Uterus (tissue), 4 donors: Measurements from ENCODE around the gene HIC1. TPM values are rescaled to one million over a fixed set of nuclear protein-coding genes. Genes with fewer than 3 reads are reported as not detected.

Experiments
- DNase-seq, 2 donors: peaks; one replicate each; pipeline ENCODE4 v3.0.0-alpha.2; 2019 to 2020
- H3K27ac ChIP-seq, 2 donors: fragments of 200-600 bp; sonication (generic); 1 replicate in 1 of 2; 2 replicates in 1 of 2; pipeline ENCODE4 v1.5.1; 2016 to 2018
- H3K27me3 ChIP-seq, 2 donors: fragments of 200-600 bp; sonication (generic); one replicate each; pipeline ENCODE4 v1.5.1; 2018 to 2019; ENCODE audit warnings: control low read depth in 1 of 2
- H3K36me3 ChIP-seq, 2 donors: fragments of 200-600 bp; sonication (generic); one replicate each; pipeline ENCODE4 v1.5.1; 2019; ENCODE audit warnings: control low read depth in 1 of 2
- H3K4me1 ChIP-seq, 2 donors: fragments of 200-600 bp; sonication (generic); one replicate each; pipeline ENCODE4 v1.5.1; 2018 to 2019; ENCODE audit warnings: control low read depth in 1 of 2
- H3K4me3 ChIP-seq, 2 donors: fragments of 200-600 bp; sonication (generic); 1 replicate in 1 of 2; 2 replicates in 1 of 2; pipeline ENCODE4 v1.5.1; 2018 to 2019; ENCODE audit warnings: mild to moderate bottlenecking in 1 of 2
- H3K9me3 ChIP-seq, 2 donors: fragments of 200-600 bp; sonication (generic); one replicate each; pipeline ENCODE4 v1.5.1; 2019; ENCODE audit warnings: control low read depth in 1 of 2
- CTCF ChIP-seq, 4 experiments: fragments of 200-600 bp in 2 of 4; fragments of 450-650 bp in 2 of 4; sonication (generic) in 2 of 4; IDR thresholded peaks; one replicate each; pipeline ENCODE4 v1.5.1; 2016 to 2019; ENCODE audit warnings: antibody characterized with exemption in 4 of 4, mild to moderate bottlenecking in 2 of 4, moderate library complexity in 1 of 4
- POLR2A ChIP-seq, 2 donors: fragments of 450-650 bp; IDR thresholded peaks; one replicate each; pipeline ENCODE4 v1.6.1; 2016; ENCODE audit warnings: antibody characterized with exemption in 2 of 2, mild to moderate bottlenecking in 1 of 2, moderate library complexity in 1 of 2
- intact Hi-C: fragments of 100-400 bp; cut with DNase I; formaldehyde crosslinking; loops from one replicate; pipeline ENCODE4 v1.15.1; 2023; ENCODE audit warnings: low total_unique reads
- total RNA-seq, 4 donors: library from RNA; depleted of rRNA in 3 of 4; stranded (reverse); fragments of >200 nt in 3 of 4; gene quantifications; one replicate each; pipeline versions ENCODE4 v1.1.0 to v1.2.4, GENCODE V29; 2014 to 2023
- donor health status: DM: yes; HTN: yes; CAD: no.

Gene HIC1
- total RNA-seq, 4 donors from 2014 or later = 21.8 to 86.9 (median 54.2) TPM

- Histone ChIP-seq H3K27me3 (no peaks in the 10 kb centered on the region), H3K4me3 (peak overlapping the region in 1 of 2 donors; percentile 90), H3K36me3 (no peaks in the 10 kb centered on the region), H3K27ac (peak overlapping the region; percentile 94 to 99), H3K9me3 (no peaks in the 10 kb centered on the region), H3K4me1 (peaks cover 3 to 50% of the 10 kb centered on the region in 2 donors)
- DNase-seq = peak; percentile 75 to 84
- peak; percentile 53 to 79 (median 62) for TF ChIP-seq CTCF (IDR thresholded peaks at IDR 0.05)
- TF ChIP-seq POLR2A (IDR thresholded peaks at IDR 0.05) = no peak
- intact Hi-C loops = loop anchor here (10.0 kb wide), 1 partner anchor 116 kb away; no protein-coding TSS in a partner anchor
These were observed 4.0 kb downstream of the HIC1 start for GRCh38 chr17:2058586-2059546.

- no peaks in the 10 kb centered on the region for H3K36me3 ChIP-seq
- intact Hi-C loops = loop anchor here (10.0 kb wide), 1 partner anchor 115 kb away; no protein-coding TSS in a partner anchor
- peaks cover 3 to 55% of the 10 kb centered on the region in 2 donors for H3K4me1 ChIP-seq
- no peaks in the 10 kb centered on the region for H3K27me3 ChIP-seq
- TF ChIP-seq CTCF (IDR thresholded peaks at IDR 0.05) = no peak
- no peak for TF ChIP-seq POLR2A (IDR thresholded peaks at IDR 0.05)
- H3K9me3 ChIP-seq = no peaks in the 10 kb centered on the region
- peak overlapping the region; percentile 94 to 99 for H3K27ac ChIP-seq
- no peak overlapping the region for H3K4me3 ChIP-seq
- no peak for DNase-seq
These were observed 4.9 kb downstream of the HIC1 start for GRCh38 chr17:2059547-2060384.

DNA sequence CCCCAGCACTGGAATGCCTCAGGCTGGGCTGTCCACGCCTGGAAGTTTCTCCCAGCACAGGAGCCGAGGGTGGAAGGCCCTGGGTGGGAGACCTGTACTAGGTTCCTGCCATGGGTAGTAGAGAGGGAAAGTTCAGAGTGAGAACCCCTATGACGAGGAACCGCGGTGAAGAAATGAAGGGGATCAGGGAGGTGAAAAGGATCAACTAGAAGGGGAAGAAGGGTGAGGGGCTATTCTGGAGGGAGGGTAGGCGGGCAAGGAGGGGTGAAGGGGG lies 5.4 kb downstream of the HIC1 start:
- TF ChIP-seq POLR2A (IDR thresholded peaks at IDR 0.05) = no peak
- Histone ChIP-seq H3K9me3 (no peaks in the 10 kb centered on the region), H3K27ac (peak overlapping the region; percentile 94 to 99), H3K4me3 (no peak overlapping the region), H3K4me1 (peaks cover 3 to 60% of the 10 kb centered on the region in 2 donors), H3K36me3 (no peaks in the 10 kb centered on the region), H3K27me3 (no peaks in the 10 kb centered on the region)
- intact Hi-C loops = no loop called here
- DNase-seq = no peak

DNA sequence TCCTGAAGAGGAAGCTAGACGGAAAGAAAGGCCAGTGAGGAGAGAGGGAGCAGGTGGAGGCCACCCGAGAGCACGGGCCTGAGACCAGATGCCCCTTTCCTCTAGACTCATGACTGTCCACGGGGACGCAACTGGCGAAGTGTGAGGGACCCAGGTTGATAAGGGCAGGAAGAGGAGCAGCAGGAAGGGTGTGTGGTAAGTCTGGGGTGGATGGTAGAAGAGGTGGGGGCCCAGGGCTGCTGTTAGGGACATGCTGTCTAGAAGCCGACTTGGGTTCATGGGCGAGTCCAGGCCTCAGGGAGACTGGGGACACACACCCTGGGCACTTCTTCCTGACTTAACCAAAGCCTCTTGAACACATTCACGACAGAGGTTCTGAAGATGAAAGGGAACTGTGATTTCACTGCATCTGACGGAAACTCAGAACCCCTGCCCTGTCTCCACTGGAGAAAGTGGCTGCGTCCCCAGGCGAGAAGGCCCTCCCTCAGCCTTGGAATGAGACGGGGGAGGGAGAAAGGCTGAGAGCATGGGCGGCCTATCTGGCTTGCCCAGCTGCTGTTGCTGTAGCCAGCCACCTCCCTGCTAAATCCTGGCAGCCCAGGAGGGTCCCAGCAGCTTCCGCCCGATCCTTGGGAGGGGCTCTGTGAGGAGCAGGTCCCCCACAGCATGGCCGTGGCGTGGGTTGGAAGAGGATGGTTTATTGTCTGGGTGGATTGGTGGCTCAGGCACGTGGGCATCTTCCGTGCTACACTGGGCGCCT lies 6.0 kb downstream of the HIC1 start:
- H3K9me3 ChIP-seq = no peaks in the 10 kb centered on the region
- H3K27me3 ChIP-seq = no peaks in the 10 kb centered on the region
- DNase-seq = peak; percentile 66 to 69
- H3K27ac ChIP-seq = peak overlapping the region; percentile 94 to 99
- no peaks in the 10 kb centered on the region for H3K36me3 ChIP-seq
- no peak overlapping the region for H3K4me3 ChIP-seq
- no peak for TF ChIP-seq POLR2A (IDR thresholded peaks at IDR 0.05)
- no peak for TF ChIP-seq CTCF (IDR thresholded peaks at IDR 0.05)
- H3K4me1 ChIP-seq = peaks cover 3 to 63% of the 10 kb centered on the region in 2 donors
- intact Hi-C loops = no loop called here

DNA sequence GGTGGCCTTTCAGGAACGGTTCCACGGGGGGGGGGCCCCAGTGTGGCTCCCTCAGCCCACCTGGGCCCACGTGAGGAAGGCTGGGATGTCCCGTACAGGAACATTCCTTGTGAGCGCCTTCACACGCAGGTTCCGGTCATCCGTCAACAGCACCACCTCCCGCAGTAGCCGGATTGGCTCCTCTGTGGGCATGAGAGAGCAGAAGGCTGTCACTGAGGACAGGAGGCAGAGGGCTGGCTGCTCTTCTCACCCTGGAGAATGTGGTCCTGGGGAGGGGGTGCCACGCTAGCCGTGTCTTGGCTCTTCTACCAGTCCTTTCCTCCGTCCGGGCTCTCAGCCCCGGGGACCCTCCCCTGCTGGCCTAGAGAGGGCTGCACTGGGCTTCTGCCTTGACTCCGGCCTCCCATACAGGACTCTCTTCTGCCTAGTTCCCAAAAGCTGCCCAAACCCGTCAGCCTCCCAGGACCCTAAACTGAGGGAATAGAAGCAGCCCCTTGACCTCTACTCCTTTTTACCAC lies 6.6 kb downstream of the HIC1 start:
- H3K27ac ChIP-seq = peak overlapping the region; percentile 94 to 99
- H3K27me3 ChIP-seq = no peaks in the 10 kb centered on the region
- no peak overlapping the region for H3K4me3 ChIP-seq
- intact Hi-C loops = no loop called here
- DNase-seq = peak in 1 of 2 donors; percentile 55
- TF ChIP-seq POLR2A (IDR thresholded peaks at IDR 0.05) = no peak
- no peak for TF ChIP-seq CTCF (IDR thresholded peaks at IDR 0.05)
- H3K36me3 ChIP-seq = no peaks in the 10 kb centered on the region
- H3K4me1 ChIP-seq = peaks cover 3 to 69% of the 10 kb centered on the region in 2 donors
- H3K9me3 ChIP-seq = no peaks in the 10 kb centered on the region
